Nephron (organoid): ENCODE results near the gene NCOR2.

Source experiments
- H3K27ac Mint-ChIP-seq, 3 experiments: 2 replicates each; pipeline ENCODE4 v1.8.0; 2020; ENCODE audit warnings: mixed read lengths in 3 of 3, mild to moderate bottlenecking in 2 of 3, moderate library complexity in 1 of 3
- H3K27me3 Mint-ChIP-seq: 2 replicates; pipeline ENCODE4 v1.8.0; 2021; ENCODE audit warnings: low read depth, mild to moderate bottlenecking, moderate library complexity, mixed read lengths
- H3K36me3 Mint-ChIP-seq: 2 replicates; pipeline ENCODE4 v1.8.0; 2020; ENCODE audit warnings: low read depth, mixed read lengths
- H3K4me1 Mint-ChIP-seq: 2 replicates; pipeline ENCODE4 v1.8.0; 2020; ENCODE audit warnings: mixed read lengths
- H3K4me3 Mint-ChIP-seq, 3 experiments: 2 replicates each; pipeline ENCODE4 v1.8.0; 2020; ENCODE audit warnings: mild to moderate bottlenecking in 3 of 3, mixed read lengths in 3 of 3, moderate library complexity in 2 of 3
- H3K9me3 Mint-ChIP-seq: 2 replicates; pipeline ENCODE4 v1.8.0; 2020; ENCODE audit warnings: mixed read lengths
- TF ChIP-seq, protein P1 (sequence below), 3 experiments: fragments of 200-600 bp; sonication (generic); IDR thresholded peaks; one replicate each; pipeline ENCODE4 v1.5.0; 2021; ENCODE audit warnings: antibody characterized with exemption in 3 of 3; ENCODE audit not compliant: unreplicated experiment in 3 of 3

NCOR2 gene

DNA sequence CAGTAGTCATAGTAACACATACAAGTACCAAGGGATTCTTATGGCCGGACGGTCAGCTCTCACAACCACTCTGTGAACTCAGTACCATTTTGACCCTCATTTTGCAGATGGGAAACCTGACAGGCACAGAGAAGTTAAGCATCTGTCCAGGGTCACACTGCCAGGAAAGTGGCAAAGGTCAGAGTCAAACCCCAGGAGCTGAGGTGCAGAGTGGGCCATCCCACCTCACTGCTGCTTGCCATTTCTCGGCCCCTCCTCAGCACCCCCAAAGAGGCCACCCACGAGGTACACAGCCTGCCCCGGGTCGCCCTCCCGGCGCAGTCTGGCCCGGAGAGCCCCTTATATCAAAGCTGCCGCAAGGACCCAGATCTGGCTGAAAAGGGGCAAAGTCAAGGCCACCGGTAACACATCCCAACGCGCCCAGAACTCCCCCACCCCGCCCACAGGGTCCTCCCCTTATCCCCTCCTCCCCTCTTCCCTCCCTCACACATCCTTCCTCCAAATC, 1.7 kb downstream of the NCOR2 start:
- H3K4me3 Mint-ChIP-seq = peak overlapping the region; percentile 92 to 96 (median 96)
- no peaks in the 10 kb centered on the region for H3K27me3 Mint-ChIP-seq
- TF ChIP-seq, protein P1, sequence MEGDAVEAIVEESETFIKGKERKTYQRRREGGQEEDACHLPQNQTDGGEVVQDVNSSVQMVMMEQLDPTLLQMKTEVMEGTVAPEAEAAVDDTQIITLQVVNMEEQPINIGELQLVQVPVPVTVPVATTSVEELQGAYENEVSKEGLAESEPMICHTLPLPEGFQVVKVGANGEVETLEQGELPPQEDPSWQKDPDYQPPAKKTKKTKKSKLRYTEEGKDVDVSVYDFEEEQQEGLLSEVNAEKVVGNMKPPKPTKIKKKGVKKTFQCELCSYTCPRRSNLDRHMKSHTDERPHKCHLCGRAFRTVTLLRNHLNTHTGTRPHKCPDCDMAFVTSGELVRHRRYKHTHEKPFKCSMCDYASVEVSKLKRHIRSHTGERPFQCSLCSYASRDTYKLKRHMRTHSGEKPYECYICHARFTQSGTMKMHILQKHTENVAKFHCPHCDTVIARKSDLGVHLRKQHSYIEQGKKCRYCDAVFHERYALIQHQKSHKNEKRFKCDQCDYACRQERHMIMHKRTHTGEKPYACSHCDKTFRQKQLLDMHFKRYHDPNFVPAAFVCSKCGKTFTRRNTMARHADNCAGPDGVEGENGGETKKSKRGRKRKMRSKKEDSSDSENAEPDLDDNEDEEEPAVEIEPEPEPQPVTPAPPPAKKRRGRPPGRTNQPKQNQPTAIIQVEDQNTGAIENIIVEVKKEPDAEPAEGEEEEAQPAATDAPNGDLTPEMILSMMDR (IDR thresholded peaks at IDR 0.05; ENCODE audit: unreplicated experiment in 3 of 3) = no peak
- no peaks in the 10 kb centered on the region for H3K36me3 Mint-ChIP-seq
- H3K9me3 Mint-ChIP-seq = no peaks in the 10 kb centered on the region
- H3K27ac Mint-ChIP-seq = peak overlapping the region; percentile 79 to 92 (median 86)
- H3K4me1 Mint-ChIP-seq = peaks cover 49% of the 10 kb centered on the region

DNA sequence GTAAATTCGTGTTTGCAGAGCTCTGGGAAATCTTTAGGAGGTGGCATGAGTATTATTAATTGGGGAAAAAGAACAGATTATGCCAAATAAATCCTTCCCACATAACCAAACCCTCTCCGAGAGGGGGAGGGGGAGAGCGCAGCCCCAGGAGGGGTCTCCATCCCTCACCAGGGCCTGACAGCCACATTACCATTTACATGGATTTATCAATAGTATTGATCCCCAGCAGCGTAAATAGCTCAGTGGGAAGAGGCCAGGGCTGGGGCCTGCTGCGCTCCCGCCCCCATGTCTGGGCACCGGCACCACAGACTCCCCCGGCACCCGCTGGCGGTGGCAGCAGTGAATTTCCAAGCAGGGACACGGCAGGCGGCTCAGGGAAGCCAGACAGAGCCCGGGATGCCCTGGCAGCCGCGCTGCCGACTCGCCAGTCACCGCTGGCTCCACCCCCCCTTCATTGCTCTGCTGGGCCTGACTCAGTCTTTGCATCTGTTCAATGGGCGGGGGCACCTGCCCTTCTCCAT, 2.4 kb downstream of the NCOR2 start:
- peak overlapping the region; percentile 79 to 92 (median 86) for H3K27ac Mint-ChIP-seq
- no peaks in the 10 kb centered on the region for H3K27me3 Mint-ChIP-seq
- H3K4me3 Mint-ChIP-seq = peak overlapping the region; percentile 92 to 96 (median 96)
- peaks cover 52% of the 10 kb centered on the region for H3K4me1 Mint-ChIP-seq
- no peaks in the 10 kb centered on the region for H3K9me3 Mint-ChIP-seq
- TF ChIP-seq, protein P1 (IDR thresholded peaks at IDR 0.05; ENCODE audit: unreplicated experiment in 3 of 3) = no peak
- H3K36me3 Mint-ChIP-seq = no peaks in the 10 kb centered on the region

DNA sequence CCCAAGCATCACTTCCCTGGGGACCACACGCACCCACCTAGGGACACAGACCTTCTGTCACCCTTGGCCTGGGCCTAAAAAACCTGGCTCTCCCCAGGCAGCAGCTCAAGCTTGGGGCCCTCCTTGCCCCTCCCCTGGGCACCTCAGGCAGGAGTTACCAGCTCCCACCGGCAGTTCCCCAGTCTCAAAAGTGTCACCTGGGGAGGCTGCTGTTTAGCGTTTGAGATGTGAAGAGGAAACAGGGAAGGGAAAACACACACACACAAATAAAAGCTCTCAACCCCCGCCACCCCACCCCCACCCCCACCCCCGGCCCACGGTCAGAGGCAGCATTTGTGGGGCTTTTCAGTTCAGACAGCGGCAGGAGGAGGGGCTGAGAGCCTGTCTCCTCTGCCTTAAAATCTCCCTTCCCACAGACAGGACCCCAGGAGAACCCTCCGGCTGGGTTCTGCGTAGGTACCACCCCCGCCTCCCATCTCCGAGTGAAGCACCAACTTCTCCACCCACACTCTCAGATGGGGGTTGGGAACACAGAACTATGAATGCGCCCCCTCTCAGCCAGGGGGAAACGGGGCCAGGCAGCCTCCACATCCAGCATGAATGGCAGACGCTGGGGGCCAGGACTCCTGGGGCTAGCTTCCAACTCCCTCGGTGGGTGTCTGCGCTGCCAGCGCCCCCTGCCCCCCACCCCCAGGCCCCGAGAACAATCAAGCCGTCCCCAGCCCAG, 3.0 kb downstream of the NCOR2 start:
- peaks cover 2% of the 10 kb centered on the region for H3K36me3 Mint-ChIP-seq
- no peak overlapping the region for H3K27ac Mint-ChIP-seq
- peak overlapping the region; percentile 92 to 96 (median 96) for H3K4me3 Mint-ChIP-seq
- TF ChIP-seq, protein P1 (IDR thresholded peaks at IDR 0.05; ENCODE audit: unreplicated experiment in 3 of 3) = no peak
- H3K9me3 Mint-ChIP-seq = no peaks in the 10 kb centered on the region
- peaks cover 51% of the 10 kb centered on the region for H3K4me1 Mint-ChIP-seq
- H3K27me3 Mint-ChIP-seq = no peaks in the 10 kb centered on the region

DNA sequence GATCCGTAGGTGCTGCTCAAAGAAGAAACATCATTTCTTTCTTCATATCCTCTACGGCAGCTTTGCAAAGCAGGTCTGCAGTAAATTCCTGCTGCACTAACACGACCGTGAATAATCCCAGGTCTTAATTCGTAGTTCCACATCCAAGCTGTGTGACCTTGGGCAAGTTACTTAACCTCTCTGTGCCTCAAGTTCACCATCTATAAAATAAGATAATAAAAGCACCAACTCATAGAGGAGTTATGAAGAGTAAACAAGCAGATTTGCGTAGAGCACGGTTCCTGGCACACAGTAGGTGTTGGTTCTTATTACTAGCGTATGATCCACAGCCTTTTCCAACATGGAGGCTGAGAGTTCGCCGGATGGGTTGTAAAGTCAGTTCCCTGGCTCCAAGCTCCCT, 3.6 kb downstream of the NCOR2 start:
- Mint-ChIP-seq H3K4me3 (peak overlapping the region; percentile 55 to 74 (median 55)), H3K27me3 (no peaks in the 10 kb centered on the region), H3K36me3 (peaks cover 4% of the 10 kb centered on the region), H3K9me3 (no peaks in the 10 kb centered on the region), H3K4me1 (peaks cover 51% of the 10 kb centered on the region), H3K27ac (no peak overlapping the region)
- TF ChIP-seq, protein P1 (IDR thresholded peaks at IDR 0.05; ENCODE audit: unreplicated experiment in 3 of 3) = no peak

DNA sequence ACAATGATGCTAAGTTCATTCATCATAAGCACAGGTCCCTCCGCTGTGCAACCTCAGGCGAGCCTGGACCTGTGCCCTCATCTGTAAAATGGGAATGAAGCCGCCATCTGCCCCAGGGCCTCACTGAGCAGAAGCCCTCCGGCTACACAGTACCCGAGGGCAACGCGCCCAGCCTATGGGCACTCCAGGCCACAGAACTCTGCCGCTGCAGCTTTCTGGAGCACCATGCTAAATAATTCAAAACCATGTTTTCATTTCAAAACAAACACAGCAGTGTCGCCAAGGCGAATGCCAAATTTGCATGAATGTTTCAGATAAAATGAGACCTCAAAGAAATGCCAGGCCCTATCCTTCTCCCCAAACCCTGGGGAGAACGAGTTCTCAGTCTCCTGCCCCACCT, 4.0 kb downstream of the NCOR2 start:
- TF ChIP-seq, protein P1 (IDR thresholded peaks at IDR 0.05; ENCODE audit: unreplicated experiment in 3 of 3) = no peak
- H3K36me3 Mint-ChIP-seq = peaks cover 4% of the 10 kb centered on the region
- no peak overlapping the region for H3K27ac Mint-ChIP-seq
- peaks cover 46% of the 10 kb centered on the region for H3K4me1 Mint-ChIP-seq
- H3K9me3 Mint-ChIP-seq = no peaks in the 10 kb centered on the region
- H3K4me3 Mint-ChIP-seq = peak overlapping the region; percentile 17 to 74 (median 55)
- H3K27me3 Mint-ChIP-seq = no peaks in the 10 kb centered on the region
